WI38 (cell line): ENCODE data around the gene FBXL4.

Experiments used
- H3K4me3 ChIP-seq: 2 replicates; pipeline ENCODE4 v1.5.1; 2011; ENCODE audit warnings: low read depth, mild to moderate bottlenecking, control low read depth, low read length
- CTCF ChIP-seq: IDR thresholded peaks from 2 replicates; pipeline ENCODE4 v1.5.1; 2012; ENCODE audit warnings: low read depth, mild to moderate bottlenecking, control low read depth, low read length

Gene FBXL4

GRCh38 chr6:98970469-98970868 is 22.7 kb upstream of the FBXL4 start:
- TF ChIP-seq CTCF, result no peak
- no peak overlapping the region for H3K4me3 ChIP-seq

- no peak overlapping the region for H3K4me3 ChIP-seq
- TF ChIP-seq CTCF, result no peak
These were observed 19.9 kb upstream of the FBXL4 start for GRCh38 chr6:98967616-98968015.

- no peak overlapping the region for H3K4me3 ChIP-seq
- no peak for TF ChIP-seq CTCF
These were observed 11.9 kb upstream of the FBXL4 start for GRCh38 chr6:98959631-98960030.

GRCh38 chr6:98958776-98959175 is 11.0 kb upstream of the FBXL4 start:
- no peak overlapping the region for H3K4me3 ChIP-seq
- TF ChIP-seq CTCF, result no peak

GRCh38 chr6:98957450-98957849 is 9.7 kb upstream of the FBXL4 start:
- no peak for TF ChIP-seq CTCF
- no peak overlapping the region for H3K4me3 ChIP-seq

- no peak overlapping the region for H3K4me3 ChIP-seq
- no peak for TF ChIP-seq CTCF
These were observed 1.8 kb upstream of the FBXL4 start for GRCh38 chr6:98949589-98949988.

GRCh38 chr6:98946879-98947410 is 801 bp downstream of the FBXL4 start:
- TF ChIP-seq CTCF, result no peak
- peak overlapping the region; percentile 71 for H3K4me3 ChIP-seq
